ENCODE data around the gene SH2D1B.

The SH2D1B gene

DNA sequence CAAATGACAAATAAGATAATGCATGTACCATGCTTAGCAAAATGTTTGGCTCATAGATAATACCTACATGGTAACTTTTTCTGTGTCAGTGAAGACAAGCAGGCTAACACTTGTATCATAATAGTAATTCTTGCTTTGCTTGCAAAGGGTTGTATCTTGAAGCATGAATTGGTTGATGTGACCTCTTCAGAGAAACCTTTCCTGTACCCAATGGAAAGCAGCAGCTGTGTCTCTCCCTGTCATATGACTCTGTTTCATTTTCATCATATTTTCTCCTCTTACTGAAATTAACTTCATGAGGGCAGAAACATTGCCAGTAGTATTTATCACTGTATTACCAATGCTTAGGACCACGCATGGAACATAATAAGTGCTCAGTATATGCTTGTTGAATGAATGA, 4.4 kb downstream of the SH2D1B start:
- Histone ChIP-seq H3K27me3 (ENCODE audit: insufficient read depth, low read length) (no peaks in the 10 kb centered on the region), H3K79me2 (ENCODE audit: insufficient read depth, low read length) (no peaks in the 10 kb centered on the region), H3K4me3 (ENCODE audit: low read depth, low read length, poor library complexity, severe bottlenecking) (no peak overlapping the region), H2AFZ (ENCODE audit: low read length) (no peak overlapping the region), H3F3A (ENCODE audit: insufficient read depth, low read length) (no peaks in the 10 kb centered on the region), H3K27ac (ENCODE audit: low read depth, low read length, poor library complexity, severe bottlenecking) (no peak overlapping the region), H3K36me3 (ENCODE audit: insufficient read depth, low read length) (no peaks in the 10 kb centered on the region), H3K4me1 (ENCODE audit: insufficient read depth, low read length, severe bottlenecking) (no peaks in the 10 kb centered on the region), H3K9ac (ENCODE audit: low read length) (no peak overlapping the region), H3K4me2 (ENCODE audit: low read length) (no peak overlapping the region), H3K9me3 (ENCODE audit: low read length) (no peaks in the 10 kb centered on the region), H4K20me1 (ENCODE audit: insufficient read depth, low read length) (no peaks in the 10 kb centered on the region), H3K9me2 (ENCODE audit: low read depth, low read length) (no peaks in the 10 kb centered on the region)
- TF ChIP-seq, protein P1, sequence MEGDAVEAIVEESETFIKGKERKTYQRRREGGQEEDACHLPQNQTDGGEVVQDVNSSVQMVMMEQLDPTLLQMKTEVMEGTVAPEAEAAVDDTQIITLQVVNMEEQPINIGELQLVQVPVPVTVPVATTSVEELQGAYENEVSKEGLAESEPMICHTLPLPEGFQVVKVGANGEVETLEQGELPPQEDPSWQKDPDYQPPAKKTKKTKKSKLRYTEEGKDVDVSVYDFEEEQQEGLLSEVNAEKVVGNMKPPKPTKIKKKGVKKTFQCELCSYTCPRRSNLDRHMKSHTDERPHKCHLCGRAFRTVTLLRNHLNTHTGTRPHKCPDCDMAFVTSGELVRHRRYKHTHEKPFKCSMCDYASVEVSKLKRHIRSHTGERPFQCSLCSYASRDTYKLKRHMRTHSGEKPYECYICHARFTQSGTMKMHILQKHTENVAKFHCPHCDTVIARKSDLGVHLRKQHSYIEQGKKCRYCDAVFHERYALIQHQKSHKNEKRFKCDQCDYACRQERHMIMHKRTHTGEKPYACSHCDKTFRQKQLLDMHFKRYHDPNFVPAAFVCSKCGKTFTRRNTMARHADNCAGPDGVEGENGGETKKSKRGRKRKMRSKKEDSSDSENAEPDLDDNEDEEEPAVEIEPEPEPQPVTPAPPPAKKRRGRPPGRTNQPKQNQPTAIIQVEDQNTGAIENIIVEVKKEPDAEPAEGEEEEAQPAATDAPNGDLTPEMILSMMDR (IDR thresholded peaks at IDR 0.05; ENCODE audit: low read length), result no peak
- no peak for TF ChIP-seq EZH2 (IDR thresholded peaks at IDR 0.05; ENCODE audit: borderline replicate concordance, low read length)

DNA sequence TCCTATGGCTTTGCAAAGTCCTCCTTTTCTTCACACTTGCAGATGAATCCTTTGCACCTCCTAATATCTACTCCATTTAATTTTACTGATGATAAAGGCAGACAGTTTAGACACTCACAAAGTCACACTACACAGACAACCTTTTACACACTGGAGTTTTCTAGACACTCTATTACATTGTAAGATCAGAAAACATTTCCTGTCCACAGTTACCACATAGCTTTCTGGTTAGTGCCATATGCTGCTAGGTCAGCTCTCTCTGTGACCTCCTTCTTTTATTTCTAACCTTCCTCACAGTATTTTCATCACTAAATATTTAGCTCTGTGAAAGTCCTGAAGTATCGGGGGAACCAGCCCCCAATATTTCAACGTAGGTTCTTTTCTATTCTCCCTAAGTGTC, 5.1 kb downstream of the SH2D1B start:
- no peak overlapping the region for H3K9ac ChIP-seq (ENCODE audit: low read length)
- H3K27me3 ChIP-seq (ENCODE audit: insufficient read depth, low read length), result no peaks in the 10 kb centered on the region

DNA sequence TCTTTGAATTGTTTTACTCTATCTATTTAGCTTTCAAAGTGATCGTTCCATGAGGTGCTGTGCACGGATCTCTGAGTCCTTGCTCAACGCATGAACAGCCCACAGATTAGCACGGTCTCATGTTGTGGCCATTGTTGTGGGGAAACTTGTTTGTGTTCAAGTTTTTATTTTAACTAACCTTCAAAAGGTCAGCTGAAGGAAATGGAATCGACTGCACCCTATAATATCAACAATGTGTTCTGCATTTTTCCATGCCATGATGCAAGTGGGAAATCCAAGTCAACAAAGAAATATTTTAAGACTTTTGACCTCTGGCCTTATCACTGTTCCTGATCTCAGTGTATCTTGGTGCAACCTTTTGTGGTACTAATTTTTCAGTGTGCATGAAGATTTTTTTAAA, 6.1 kb downstream of the SH2D1B start:
- H3K27me3 ChIP-seq (ENCODE audit: insufficient read depth, low read length), result no peaks in the 10 kb centered on the region
- no peak overlapping the region for H2AFZ ChIP-seq (ENCODE audit: low read length)
- no peak for TF ChIP-seq EZH2 (IDR thresholded peaks at IDR 0.05; ENCODE audit: borderline replicate concordance, low read length)
- TF ChIP-seq, protein P1 (IDR thresholded peaks at IDR 0.05; ENCODE audit: low read length), result no peak
- no peaks in the 10 kb centered on the region for H3K9me2 ChIP-seq (ENCODE audit: low read depth, low read length)
- no peaks in the 10 kb centered on the region for H3K9me3 ChIP-seq (ENCODE audit: low read length)
- H3K9ac ChIP-seq (ENCODE audit: low read length), result no peak overlapping the region
- no peak overlapping the region for H3K4me2 ChIP-seq (ENCODE audit: low read length)
- H4K20me1 ChIP-seq (ENCODE audit: insufficient read depth, low read length), result no peaks in the 10 kb centered on the region
- no peaks in the 10 kb centered on the region for H3K79me2 ChIP-seq (ENCODE audit: insufficient read depth, low read length)
- H3F3A ChIP-seq (ENCODE audit: insufficient read depth, low read length), result no peaks in the 10 kb centered on the region
- no peaks in the 10 kb centered on the region for H3K36me3 ChIP-seq (ENCODE audit: insufficient read depth, low read length)
- no peaks in the 10 kb centered on the region for H3K4me1 ChIP-seq (ENCODE audit: insufficient read depth, low read length, severe bottlenecking)
- no peak overlapping the region for H3K4me3 ChIP-seq (ENCODE audit: low read depth, low read length, poor library complexity, severe bottlenecking)
- no peak overlapping the region for H3K27ac ChIP-seq (ENCODE audit: low read depth, low read length, poor library complexity, severe bottlenecking)

More for the DNA sequence above, 5.1 kb downstream of the SH2D1B start:
- no peaks in the 10 kb centered on the region for H3K79me2 ChIP-seq (ENCODE audit: insufficient read depth, low read length)
- no peak overlapping the region for H3K4me3 ChIP-seq (ENCODE audit: low read depth, low read length, poor library complexity, severe bottlenecking)
- H3K4me1 ChIP-seq (ENCODE audit: insufficient read depth, low read length, severe bottlenecking), result no peaks in the 10 kb centered on the region
- no peak overlapping the region for H3K27ac ChIP-seq (ENCODE audit: low read depth, low read length, poor library complexity, severe bottlenecking)
- no peaks in the 10 kb centered on the region for H3K9me2 ChIP-seq (ENCODE audit: low read depth, low read length)
- H3K36me3 ChIP-seq (ENCODE audit: insufficient read depth, low read length), result no peaks in the 10 kb centered on the region
- no peaks in the 10 kb centered on the region for H3F3A ChIP-seq (ENCODE audit: insufficient read depth, low read length)
- H2AFZ ChIP-seq (ENCODE audit: low read length), result no peak overlapping the region
- no peak overlapping the region for H3K4me2 ChIP-seq (ENCODE audit: low read length)
- H3K9me3 ChIP-seq (ENCODE audit: low read length), result no peaks in the 10 kb centered on the region
- TF ChIP-seq, protein P1 (IDR thresholded peaks at IDR 0.05; ENCODE audit: low read length), result no peak
- no peak for TF ChIP-seq EZH2 (IDR thresholded peaks at IDR 0.05; ENCODE audit: borderline replicate concordance, low read length)
- no peaks in the 10 kb centered on the region for H4K20me1 ChIP-seq (ENCODE audit: insufficient read depth, low read length)

All from OCI-LY1 (cell line).